Left lung (tissue), 10 donors: ENCODE data around the gene PRB4. TPM values are rescaled to one million over a fixed set of nuclear protein-coding genes. Genes with fewer than 3 reads are reported as not detected.

ENCODE experiments used
- ATAC-seq: fragments of 200-7000 bp; cut with Tn5 transposase; one replicate; pipeline ENCODE4 v1.9.1; 2020; ENCODE audit warnings: moderate library complexity
- DNase-seq, 4 donors: peaks; one replicate each; pipeline ENCODE4 v3.0.0-alpha.2; 2013 to 2020
- H3K27ac ChIP-seq, 2 donors: fragments of 200-600 bp; sonication (generic) in 1 of 2; one replicate each; pipeline versions ENCODE4 v1.5.0 to v1.8.0; 2020 to 2021
- H3K27me3 ChIP-seq, 2 donors: fragments of 200-600 bp; sonication (generic) in 1 of 2; one replicate each; pipeline versions ENCODE4 v1.5.0 to v1.8.0; 2020 to 2021
- H3K36me3 ChIP-seq, 2 donors: fragments of 200-600 bp; sonication (generic) in 1 of 2; one replicate each; pipeline versions ENCODE4 v1.5.0 to v1.8.0; 2020 to 2021
- H3K4me1 ChIP-seq, 2 donors: fragments of 200-600 bp; one replicate each; pipeline ENCODE4 v1.8.0; 2021
- H3K4me3 ChIP-seq, 2 donors: fragments of 200-600 bp; sonication (generic) in 1 of 2; one replicate each; pipeline versions ENCODE4 v1.5.0 to v1.8.0; 2020 to 2021; ENCODE audit warnings: mild to moderate bottlenecking in 1 of 2
- H3K9me3 ChIP-seq, 2 donors: fragments of 200-600 bp; sonication (generic) in 1 of 2; one replicate each; pipeline versions ENCODE4 v1.5.0 to v1.8.0; 2020 to 2021
- CTCF ChIP-seq, 2 donors: fragments of 200-600 bp; sonication (generic) in 1 of 2; IDR thresholded peaks; one replicate each; pipeline versions ENCODE4 v1.5.0 to v1.8.0; 2021; ENCODE audit warnings: antibody characterized with exemption in 2 of 2
- intact Hi-C, 2 donors: fragments of 100-400 bp; cut with DNase I; formaldehyde crosslinking; loops; one replicate each; pipeline versions ENCODE4 v1.11.2 to v1.14.2; 2022
- polyA plus RNA-seq, 6 donors: library from polyadenylated mRNA; unstranded; fragments of 120-200 nt; gene quantifications; one replicate each; pipeline ENCODE4 v1.2.1, GENCODE V29; 2013; ENCODE audit not compliant: insufficient read length in 6 of 6
- total RNA-seq, 2 donors: library from RNA; stranded (reverse); fragmentation: NEBNext Ultra II Directional; extraction: Animal tissue kit (Norgen Biotek cat#: 25700); gene quantifications; one replicate each; pipeline ENCODE4 v1.2.1, GENCODE V29; 2021
- donor health status: DM: no; HTN: yes; CAD: no.
- donor health status: DM: no; HTN: no; CAD: no.

The PRB4 gene
- total and polyA plus RNA-seq, 8 donors = not detected

GRCh38 chr12:11321980-11322379 is 11.7 kb upstream of the PRB4 start:
- H3K9me3 ChIP-seq = peaks cover 0 to 8% of the 10 kb centered on the region in 2 donors
- no peaks in the 10 kb centered on the region for H3K27me3 ChIP-seq
- no peak for TF ChIP-seq CTCF (IDR thresholded peaks at IDR 0.05)
- H3K4me1 ChIP-seq = no peaks in the 10 kb centered on the region
- no peak overlapping the region for H3K27ac ChIP-seq
- no peaks in the 10 kb centered on the region for H3K36me3 ChIP-seq
- ATAC-seq = peak; percentile 59
- H3K4me3 ChIP-seq = no peak overlapping the region
- intact Hi-C loops = no loop called here
- no peak for DNase-seq

GRCh38 chr12:11307143-11307542 is 3.1 kb downstream of the PRB4 start:
- H3K4me1 ChIP-seq = no peaks in the 10 kb centered on the region
- no peak overlapping the region for H3K27ac ChIP-seq
- ATAC-seq (no peak), DNase-seq (no peak)
- H3K27me3 ChIP-seq = no peaks in the 10 kb centered on the region
- no peaks in the 10 kb centered on the region for H3K36me3 ChIP-seq
- H3K9me3 ChIP-seq = peaks cover 0 to 7% of the 10 kb centered on the region in 2 donors
- intact Hi-C loops = no loop called here
- no peak overlapping the region for H3K4me3 ChIP-seq
- no peak for TF ChIP-seq CTCF (IDR thresholded peaks at IDR 0.05)

GRCh38 chr12:11273449-11273848 is 36.8 kb downstream of the PRB4 start:
- TF ChIP-seq CTCF (IDR thresholded peaks at IDR 0.05) = no peak
- DNase-seq (no peak), ATAC-seq (no peak)
- Histone ChIP-seq H3K27me3 (no peaks in the 10 kb centered on the region), H3K4me1 (no peaks in the 10 kb centered on the region), H3K36me3 (no peaks in the 10 kb centered on the region), H3K27ac (no peak overlapping the region), H3K9me3 (no peaks in the 10 kb centered on the region), H3K4me3 (no peak overlapping the region)
- intact Hi-C loops = no loop called here

GRCh38 chr12:11269607-11270006 is 40.6 kb downstream of the PRB4 start, which contains the start of gene PRB3:
TSS of gene PRB3 (minus strand) at chr12:11269707. CDS start at chr12:11269669, 38 bp downstream.
- DNase-seq (no peak), ATAC-seq (no peak)
- no peaks in the 10 kb centered on the region for H3K9me3 ChIP-seq
- H3K36me3 ChIP-seq = no peaks in the 10 kb centered on the region
- TF ChIP-seq CTCF (IDR thresholded peaks at IDR 0.05) = no peak
- no peak within 1 kb of the TSS for H3K4me3 ChIP-seq
- H3K27ac ChIP-seq = no peak within 1 kb of the TSS
- intact Hi-C loops = no loop called here
- H3K27me3 ChIP-seq = no peaks in the 10 kb centered on the region
- H3K4me1 ChIP-seq = no peaks in the 10 kb centered on the region

GRCh38 chr12:11264501-11264900 is 45.7 kb downstream of the PRB4 start:
- no peak overlapping the region for H3K27ac ChIP-seq
- H3K36me3 ChIP-seq = no peaks in the 10 kb centered on the region
- H3K4me1 ChIP-seq = no peaks in the 10 kb centered on the region
- peaks cover 0 to 26% of the 10 kb centered on the region in 2 donors for H3K9me3 ChIP-seq
- intact Hi-C loops = no loop called here
- H3K4me3 ChIP-seq = no peak overlapping the region
- no peaks in the 10 kb centered on the region for H3K27me3 ChIP-seq
- no peak for DNase-seq
- no peak for TF ChIP-seq CTCF (IDR thresholded peaks at IDR 0.05)
- ATAC-seq = no peak

Other genes starting within 250 kb of the PRB4 start
- 1 to 10 TPM; 1.0 to 1.4 TPM for gene TAS2R46, start 248.1 kb downstream of the PRB4 start, total RNA-seq
- under 1 TPM in 4 of 6 donors, not detected in 2; 0.20 to 0.37 (median 0.31) TPM for gene TAS2R46, start 248.1 kb downstream of the PRB4 start, polyA plus RNA-seq
- gene TAS2R43, start 218.1 kb downstream of the PRB4 start, total RNA-seq = under 1 TPM; 0.52 to 0.71 TPM
- gene TAS2R43, start 218.1 kb downstream of the PRB4 start, polyA plus RNA-seq = under 1 TPM; 0.38 to 0.78 (median 0.60) TPM
- gene TAS2R30, start 175.8 kb downstream of the PRB4 start, total RNA-seq = 1 to 10 TPM; 1.9 to 3.1 TPM
- under 1 TPM; 0.20 to 0.81 (median 0.35) TPM for gene TAS2R30, start 175.8 kb downstream of the PRB4 start, polyA plus RNA-seq
- 10 to 100 TPM in 1 of 2 donors, 1 to 10 TPM in 1; 9.5 to 10.3 TPM for gene SMIM10L1, start 139.2 kb downstream of the PRB4 start, total RNA-seq
- 10 to 100 TPM; 13.0 to 15.5 (median 13.3) TPM for gene SMIM10L1, start 139.2 kb downstream of the PRB4 start, polyA plus RNA-seq
- not detected for gene TAS2R42, start 123.5 kb downstream of the PRB4 start, total RNA-seq
- under 1 TPM in 1 of 6 donors, not detected in 5; 0.15 TPM for gene TAS2R42, start 123.5 kb downstream of the PRB4 start, polyA plus RNA-seq
- gene PRB3, start 40.7 kb downstream of the PRB4 start, total RNA-seq = not detected
- under 1 TPM in 2 of 6 donors, not detected in 4; 0.13 to 0.14 TPM for gene PRB3, start 40.7 kb downstream of the PRB4 start, polyA plus RNA-seq
- not detected for gene PRB2, start 85.1 kb upstream of the PRB4 start, total RNA-seq
- gene PRB2, start 85.1 kb upstream of the PRB4 start, polyA plus RNA-seq = under 1 TPM in 1 of 6 donors, not detected in 5; 0.13 TPM